Heart left ventricle (tissue), 16 donors: ENCODE results near the gene DPH6. TPM values are rescaled to one million over a fixed set of nuclear protein-coding genes. Genes with fewer than 3 reads are reported as not detected.

Experiments used
- ATAC-seq, 4 donors: fragments of 200-7000 bp; cut with Tn5 transposase; one replicate each; pipeline ENCODE4 v1.9.1; 2020 to 2022; ENCODE audit warnings: moderate library complexity in 4 of 4, mild to moderate bottlenecking in 3 of 4, moderate number of reproducible peaks in 1 of 4
- DNase-seq, 5 donors: peaks; one replicate each; pipeline ENCODE4 v3.0.0-alpha.2; 2020
- H3K27ac ChIP-seq, 12 donors: fragments of 200-600 bp; sonication (generic) in 4 of 12; one replicate each; pipeline versions ENCODE4 v1.5.0 to v1.8.0; 2016 to 2022; ENCODE audit warnings: mild to moderate bottlenecking in 2 of 12
- H3K27me3 ChIP-seq, 9 donors: fragments of 200-600 bp; sonication (generic) in 2 of 9; one replicate each; pipeline versions ENCODE4 v1.5.1 to v1.8.0; 2016 to 2022; ENCODE audit warnings: mild to moderate bottlenecking in 3 of 9
- H3K36me3 ChIP-seq, 9 donors: fragments of 200-600 bp; sonication (generic) in 2 of 9; one replicate each; pipeline versions ENCODE4 v1.5.0 to v1.8.0; 2018 to 2022; ENCODE audit warnings: mild to moderate bottlenecking in 2 of 9
- H3K4me1 ChIP-seq, 12 donors: fragments of 200-600 bp; sonication (generic) in 4 of 12; one replicate each; pipeline versions ENCODE4 v1.5.0 to v1.8.0; 2016 to 2022; ENCODE audit warnings: mild to moderate bottlenecking in 3 of 12
- H3K4me3 ChIP-seq, 12 donors: fragments of 200-600 bp; sonication (generic) in 4 of 12; one replicate each; pipeline versions ENCODE4 v1.5.0 to v1.8.0; 2017 to 2022; ENCODE audit warnings: mild to moderate bottlenecking in 9 of 12, moderate library complexity in 4 of 12
- H3K9me3 ChIP-seq, 12 donors: fragments of 200-600 bp; sonication (generic) in 4 of 12; one replicate each; pipeline versions ENCODE4 v1.5.0 to v1.8.0; 2016 to 2022; ENCODE audit warnings: mild to moderate bottlenecking in 1 of 12
- CTCF ChIP-seq, 12 donors: fragments of 200-600 bp; sonication (generic) in 4 of 12; IDR thresholded peaks; one replicate each; pipeline versions ENCODE4 v1.5.0 to v1.8.0; 2018 to 2022; ENCODE audit warnings: antibody characterized with exemption in 12 of 12, mild to moderate bottlenecking in 5 of 12
- POLR2A ChIP-seq, 2 donors: fragments of 450-650 bp; IDR thresholded peaks; one replicate each; pipeline ENCODE4 v1.6.1; 2017; ENCODE audit warnings: antibody characterized with exemption in 2 of 2, mild to moderate bottlenecking in 2 of 2, moderate library complexity in 2 of 2
- WGBS, 4 donors: extraction: QIAGEN DNeasy Blood & Tissue Kit in 2 of 4; methylation state at CpG; one replicate each; pipeline versions ENCODE4 v1.1.5 to v1.1.7; 2013 to 2018; 5-methylcytosine and 5-hydroxymethylcytosine counted together
- intact Hi-C, 10 donors: fragments of 100-400 bp; cut with DNase I; formaldehyde crosslinking; loops; one replicate each; pipeline versions ENCODE4 v1.11.1 to v1.14.2; 2022
- polyA plus RNA-seq, 2 donors: library from polyadenylated mRNA; stranded (reverse); fragments of 200-250 nt; gene quantifications; one replicate each; pipeline ENCODE4 v1.2.3, GENCODE V29; 2013
- total RNA-seq, 9 donors: library from RNA; depleted of rRNA in 2 of 9; stranded (reverse); fragments of >200 nt in 2 of 9; fragmentation: NEBNext Ultra II Directional in 3 of 9; extraction: Animal tissue kit (Norgen Biotek cat#: 25700) in 3 of 9; gene quantifications; one replicate each; pipeline versions ENCODE4 v1.1.0 to v1.2.4, GENCODE V29; 2016 to 2023
- donor health status: ischemic (EF 13 %, LVEDD 7.1; RV severe dilation, severe dysfunction).
- donor health status: healthy with polysubstance abuse.
- donor health status: DM: no; HTN: yes; CAD: no.
- donor health status: DM: no; HTN: no; CAD: no.
- donor health status: ischemic (EF 25% LVEDD 6.9; RV normal size, moderate dysfunction).
- donor health status: ischemic (EF 25% LVEDD 5.7; RV mildly dilated, moderate dysfunction).
- donor health status: healthy.
- donor health status: DM: yes; HTN: yes; CAD: no.
- donor health status: ischemic (EF 35%, LVEDD 5.7; RV mildly dilated, moderate dysfunction).
- donor health status: nonischemic (EF 11% LVEDD 7.7; RV severe dilation, severe dysfunction).
- donor health status: DM: yes; HTN: yes; CAD: no.
- donor health status: PGD.
- donor health status: ischemic (EF 29% LVEDD 5.4; RV normal size, mild dysfunction).
- donor health status: nonischemic (EF 23%, LVEDD 6.1; RV moderate dilation, normal function).

The DPH6 gene
- total and polyA plus RNA-seq, 11 donors, result 5.9 to 24.8 (median 15.7) TPM

DNA sequence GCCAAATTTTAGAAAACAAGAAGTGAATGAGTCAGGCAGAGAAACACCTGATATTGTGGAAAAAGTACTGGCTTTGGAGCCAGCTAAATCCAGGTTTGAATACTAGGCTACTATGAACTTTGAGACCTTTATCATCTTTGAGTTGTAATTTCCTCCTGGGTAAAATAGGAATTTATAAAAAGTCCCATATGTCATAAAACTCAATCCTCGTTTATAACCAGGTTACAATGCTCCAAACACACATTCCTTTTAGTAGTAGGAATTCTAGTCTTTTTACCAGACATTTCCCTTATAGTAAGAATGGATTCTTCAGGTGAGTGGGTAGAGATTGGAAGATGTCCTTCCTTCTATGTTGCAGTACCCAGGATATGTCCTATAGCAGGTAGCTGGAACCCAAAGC, 16.7 kb upstream of the DPH6 start:
- Histone ChIP-seq H3K27ac (no peak overlapping the region), H3K27me3 (no peaks in the 10 kb centered on the region), H3K4me3 (no peak overlapping the region), H3K9me3 (no peaks in the 10 kb centered on the region), H3K4me1 (peaks cover 0 to 14% (median 0%) of the 10 kb centered on the region in 12 donors), H3K36me3 (no peaks in the 10 kb centered on the region)
- DNase-seq (no peak), ATAC-seq (no peak)
- WGBS, 4 donors, result 38 to 81% (median 56%) methylated on average over 1 of the region's 1 CpG
- TF ChIP-seq POLR2A (IDR thresholded peaks at IDR 0.05), result no peak
- no peak for TF ChIP-seq CTCF (IDR thresholded peaks at IDR 0.05)
- intact Hi-C loops, result no loop called here

- Histone ChIP-seq H3K36me3 (no peaks in the 10 kb centered on the region), H3K27me3 (no peaks in the 10 kb centered on the region), H3K4me3 (no peak overlapping the region), H3K9me3 (no peaks in the 10 kb centered on the region), H3K4me1 (peaks cover 0 to 13% (median 0%) of the 10 kb centered on the region in 12 donors), H3K27ac (no peak overlapping the region)
- ATAC-seq, result no peak
- TF ChIP-seq CTCF (IDR thresholded peaks at IDR 0.05) (no peak), POLR2A (IDR thresholded peaks at IDR 0.05) (no peak)
- intact Hi-C loops, result no loop called here
- WGBS, 4 donors, result 98 to 100% (median 99%) methylated on average over 1 of the region's 1 CpG
- DNase-seq, result no peak
Measured at GRCh38 chr15:35561308-35561707, 15.3 kb upstream of the DPH6 start.

- Histone ChIP-seq H3K27me3 (no peaks in the 10 kb centered on the region), H3K4me3 (no peak overlapping the region), H3K4me1 (peaks cover 0 to 12% (median 0%) of the 10 kb centered on the region in 12 donors), H3K27ac (no peak overlapping the region), H3K9me3 (no peaks in the 10 kb centered on the region), H3K36me3 (no peaks in the 10 kb centered on the region)
- DNase-seq (no peak), ATAC-seq (no peak)
- WGBS, 4 donors, result 75 to 84% (median 80%) methylated on average over 2 of the region's 2 CpGs
- intact Hi-C loops, result no loop called here
- TF ChIP-seq CTCF (IDR thresholded peaks at IDR 0.05) (no peak), POLR2A (IDR thresholded peaks at IDR 0.05) (no peak)
Measured at GRCh38 chr15:35560870-35561269, 14.9 kb upstream of the DPH6 start.

- no peaks in the 10 kb centered on the region for H3K36me3 ChIP-seq
- no peaks in the 10 kb centered on the region for H3K27me3 ChIP-seq
- no peaks in the 10 kb centered on the region for H3K9me3 ChIP-seq
- WGBS, 4 donors, result 77 to 96% (median 90%) methylated on average over 1 of the region's 1 CpG
- intact Hi-C loops, result no loop called here
- ATAC-seq (no peak), DNase-seq (no peak)
- H3K4me1 ChIP-seq, result peaks cover 0 to 10% (median 0%) of the 10 kb centered on the region in 12 donors
- H3K4me3 ChIP-seq, result no peak overlapping the region
- TF ChIP-seq POLR2A (IDR thresholded peaks at IDR 0.05) (no peak), CTCF (IDR thresholded peaks at IDR 0.05) (no peak)
- no peak overlapping the region for H3K27ac ChIP-seq
Measured at GRCh38 chr15:35560258-35560657, 14.3 kb upstream of the DPH6 start.
